ENCODE results near the gene CAPN15. TPM values are rescaled to one million over a fixed set of nuclear protein-coding genes. Genes with fewer than 3 reads are reported as not detected.

The CAPN15 gene
- total RNA-seq, 1 experiment from 2014 or later, result 76.4 TPM

DNA sequence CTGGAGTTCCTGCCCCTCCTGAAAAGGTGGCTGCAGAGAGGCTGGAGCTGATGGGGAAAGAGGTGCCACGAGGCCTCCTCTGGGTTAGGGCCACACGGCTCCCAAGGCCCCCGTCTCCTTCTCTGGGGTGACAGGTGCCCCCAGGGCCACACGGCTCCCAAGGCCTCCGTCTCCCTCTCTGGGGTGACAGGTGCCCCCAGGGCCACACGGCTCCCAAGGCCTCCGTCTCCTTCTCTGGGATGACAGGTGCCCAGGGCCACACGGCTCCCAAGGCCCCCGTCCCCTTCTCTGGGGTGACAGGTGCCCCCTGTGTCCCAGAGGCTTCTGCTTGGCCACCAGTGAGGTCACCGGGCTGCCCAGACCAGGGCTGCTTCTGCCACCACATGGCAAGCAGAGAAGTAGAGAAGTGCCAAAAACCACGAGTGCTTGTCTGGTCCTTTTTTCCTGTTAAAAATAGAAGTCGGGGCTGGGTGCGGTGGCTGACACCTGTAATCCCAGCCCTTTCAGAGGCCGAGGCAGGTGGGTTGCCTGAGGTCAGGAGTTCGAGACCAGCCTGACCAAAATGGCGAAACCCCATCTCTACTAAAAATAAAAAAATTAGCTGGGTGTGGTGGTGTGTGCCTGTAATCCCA is 4.1 kb downstream of the CAPN15 start:
- H4K5ac ChIP-seq (ENCODE audit: insufficient read length, low read depth, low read length), result no peak overlapping the region
- no peak overlapping the region for H3K56ac ChIP-seq (ENCODE audit: insufficient read length, low read depth, low read length)
- H4K20me1 ChIP-seq (ENCODE audit: control insufficient read depth, insufficient read depth, insufficient read length), result peaks cover 6% of the 10 kb centered on the region

More for the DNA sequence above, 4.1 kb downstream of the CAPN15 start:
- Mint-ChIP-seq H3K36me3 (ENCODE audit: insufficient read depth in 1 of 3, low read depth in 3 of 3) (peaks cover 0 to 7% (median 5%) of the 10 kb centered on the region in 3 experiments; a peak in 3 of 7 replicates), H3K27ac (no peak overlapping the region), H3K27me3 (ENCODE audit: low read depth) (no peaks in the 10 kb centered on the region), H3K9me3 (no peaks in the 10 kb centered on the region), H3K4me3 (no peak overlapping the region), H3K4me1 (peaks cover 11 to 16% of the 10 kb centered on the region in 2 experiments)
- H3K4ac ChIP-seq (ENCODE audit: low read depth, low read length), result no peak overlapping the region
- H3K9ac ChIP-seq (ENCODE audit: extremely low read depth, insufficient read length, low read length), result no peak overlapping the region
- H3K18ac ChIP-seq (ENCODE audit: insufficient read length, low read depth, low read length), result no peak overlapping the region
- H3K4me2 ChIP-seq (ENCODE audit: insufficient read depth, insufficient read length, low read length), result no peak overlapping the region
- H3K27ac ChIP-seq (ENCODE audit: insufficient read length, low read depth, low read length), result no peak overlapping the region
- H2BK12ac ChIP-seq (ENCODE audit: insufficient read length, low read depth, low read length), result no peak overlapping the region
- H3K9me3 ChIP-seq (ENCODE audit: control insufficient read depth, low read depth, low read length), result no peaks in the 10 kb centered on the region
- no peak overlapping the region for H2BK15ac ChIP-seq (ENCODE audit: low read depth, low read length)
- no peak for DNase-seq
- no peak overlapping the region for H3K23ac ChIP-seq (ENCODE audit: insufficient read length, low read depth, low read length)
- H2AFZ ChIP-seq (ENCODE audit: low read length), result no peak overlapping the region
- no peak overlapping the region for H3K14ac ChIP-seq (ENCODE audit: insufficient read depth, low read length)
- H2BK5ac ChIP-seq (ENCODE audit: insufficient read length, low read length), result no peak overlapping the region
- H3K79me1 ChIP-seq (ENCODE audit: insufficient read depth, low read depth, low read length, poor library complexity, severe bottlenecking), result no peaks in the 10 kb centered on the region
- H3K79me2 ChIP-seq (ENCODE audit: insufficient read depth, low read length), result peaks cover 22% of the 10 kb centered on the region; the same call in 1 of the 2 replicates
- TF ChIP-seq, protein P1, sequence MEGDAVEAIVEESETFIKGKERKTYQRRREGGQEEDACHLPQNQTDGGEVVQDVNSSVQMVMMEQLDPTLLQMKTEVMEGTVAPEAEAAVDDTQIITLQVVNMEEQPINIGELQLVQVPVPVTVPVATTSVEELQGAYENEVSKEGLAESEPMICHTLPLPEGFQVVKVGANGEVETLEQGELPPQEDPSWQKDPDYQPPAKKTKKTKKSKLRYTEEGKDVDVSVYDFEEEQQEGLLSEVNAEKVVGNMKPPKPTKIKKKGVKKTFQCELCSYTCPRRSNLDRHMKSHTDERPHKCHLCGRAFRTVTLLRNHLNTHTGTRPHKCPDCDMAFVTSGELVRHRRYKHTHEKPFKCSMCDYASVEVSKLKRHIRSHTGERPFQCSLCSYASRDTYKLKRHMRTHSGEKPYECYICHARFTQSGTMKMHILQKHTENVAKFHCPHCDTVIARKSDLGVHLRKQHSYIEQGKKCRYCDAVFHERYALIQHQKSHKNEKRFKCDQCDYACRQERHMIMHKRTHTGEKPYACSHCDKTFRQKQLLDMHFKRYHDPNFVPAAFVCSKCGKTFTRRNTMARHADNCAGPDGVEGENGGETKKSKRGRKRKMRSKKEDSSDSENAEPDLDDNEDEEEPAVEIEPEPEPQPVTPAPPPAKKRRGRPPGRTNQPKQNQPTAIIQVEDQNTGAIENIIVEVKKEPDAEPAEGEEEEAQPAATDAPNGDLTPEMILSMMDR (conservative IDR thresholded peaks at IDR 0.05), result no peak
- no peak overlapping the region for H4K91ac ChIP-seq (ENCODE audit: insufficient read length, low read depth, low read length)
- WGBS (ENCODE audit: extremely low coverage, insufficient read length, low lambda C conversion rate), result no CpG with 5 or more reads among the region's 16 CpGs
- no peak overlapping the region for H4K8ac ChIP-seq (replicated peaks; ENCODE audit: insufficient read length, low read depth, low read length)
- peaks cover 11% of the 10 kb centered on the region for H3K23me2 ChIP-seq (ENCODE audit: insufficient read length, low read depth, low read length, poor library complexity, severe bottlenecking)
- no peaks in the 10 kb centered on the region for H3K27me3 ChIP-seq (ENCODE audit: insufficient read depth, low read length)
- H2BK20ac ChIP-seq (ENCODE audit: low read depth, low read length, poor library complexity, severe bottlenecking), result no peak overlapping the region
- no peaks in the 10 kb centered on the region; the same call in 1 of the 2 replicates for H3K4me1 ChIP-seq (ENCODE audit: insufficient read depth, low read length)
- no peak overlapping the region for H3T11ph ChIP-seq (ENCODE audit: low read length)
- no peak overlapping the region for H2AK5ac ChIP-seq (ENCODE audit: insufficient read length, low read length)
- H2BK120ac ChIP-seq (ENCODE audit: low read depth, low read length, poor library complexity, severe bottlenecking), result no peak overlapping the region

Data from H9 (cell line).